CD4-positive, alpha-beta T cell (primary cell): ENCODE data around the gene SSRP1. TPM values are rescaled to one million over a fixed set of nuclear protein-coding genes. Genes with fewer than 3 reads are reported as not detected.
"Not testable (repeated sequence)": the region's sequence is repeated elsewhere in the genome, so short reads cannot be mapped to it uniquely, and the experiment has no call there.

Source experiments
- ATAC-seq: fragments of 200-7000 bp; cut with Tn5 transposase; one replicate; pipeline ENCODE4 v1.10.0; 2022; ENCODE audit warnings: mild to moderate bottlenecking; ENCODE audit not compliant: poor library complexity
- CTCF ChIA-PET: fragments of 350-600 bp; sonication (Branson Sonifier 250); formaldehyde crosslinking; loops from one replicate; lab custom pipeline; 2021; ENCODE audit warnings: antibody characterized with exemption, inconsistent platforms; lab: Charles Lee
- POLR2A ChIA-PET: fragments of 350-600 bp; sonication (Branson Sonifier 250); formaldehyde crosslinking; loops from one replicate; lab custom pipeline; 2021; ENCODE audit warnings: antibody characterized with exemption, inconsistent platforms; lab: Charles Lee
- DNase-seq, 14 experiments: peaks; one replicate each; pipeline ENCODE4 v3.0.0-alpha.2; 2013 to 2020; ENCODE audit warnings: mixed read lengths in 2 of 14
- H3K27ac ChIP-seq, 2 donors: one replicate each; pipeline versions ENCODE4 v1.5.1 to v1.7.0; 2013; ENCODE audit warnings: low read length in 2 of 2, low read depth in 1 of 2, mild to moderate bottlenecking in 1 of 2
- H3K27me3 ChIP-seq, 2 experiments: 1 replicate in 1 of 2; 2 replicates in 1 of 2; pipeline versions ENCODE4 v1.6.1 to v1.7.0; 2013; ENCODE audit warnings: low read length in 2 of 2, control low read depth in 1 of 2, mild to moderate bottlenecking in 1 of 2, moderate library complexity in 1 of 2; ENCODE audit not compliant: insufficient read depth in 2 of 2, control insufficient read depth in 1 of 2
- H3K36me3 ChIP-seq: one replicate; pipeline ENCODE4 v1.6.1; 2013; ENCODE audit warnings: low read length, control low read depth; ENCODE audit not compliant: insufficient read depth
- H3K4me1 ChIP-seq: one replicate; pipeline ENCODE4 v1.6.1; 2013; ENCODE audit warnings: low read length, control low read depth; ENCODE audit not compliant: insufficient read depth
- H3K4me3 ChIP-seq: one replicate; pipeline ENCODE4 v1.5.1; 2013; ENCODE audit warnings: mild to moderate bottlenecking, low read length, moderate library complexity
- H3K9me3 ChIP-seq, 2 experiments: 1 replicate in 1 of 2; 2 replicates in 1 of 2; pipeline versions ENCODE4 v1.6.1 to v1.7.0; 2013; ENCODE audit warnings: low read length in 2 of 2, mild to moderate bottlenecking in 2 of 2, control low read depth in 1 of 2, moderate library complexity in 1 of 2; ENCODE audit not compliant: control insufficient read depth in 1 of 2, insufficient read depth in 1 of 2
- H3K27ac Mint-ChIP-seq: one replicate; pipeline ENCODE4 v1.8.0; 2020; ENCODE audit warnings: mixed read lengths
- H3K27me3 Mint-ChIP-seq: one replicate; pipeline ENCODE4 v1.8.0; 2021; ENCODE audit warnings: mixed read lengths
- H3K36me3 Mint-ChIP-seq: one replicate; pipeline ENCODE4 v1.8.0; 2021; ENCODE audit warnings: low read depth, mixed read lengths
- H3K4me1 Mint-ChIP-seq: one replicate; pipeline ENCODE4 v1.8.0; 2021; ENCODE audit warnings: low read depth, mixed read lengths
- H3K4me3 Mint-ChIP-seq: one replicate; pipeline ENCODE4 v1.8.0; 2020; ENCODE audit warnings: mild to moderate bottlenecking, mixed read lengths
- H3K9me3 Mint-ChIP-seq: one replicate; pipeline ENCODE4 v1.8.0; 2020; ENCODE audit warnings: mixed read lengths
- intact Hi-C, 2 experiments: fragments of 100-400 bp; cut with DNase I in 1 of 2; cut with micrococcal nuclease in 1 of 2; formaldehyde crosslinking; loops; one replicate each; pipeline versions ENCODE4 v1.15.1 to v1.9.0; 2023 to 2025; cut with DNase I, micrococcal nuclease
- total RNA-seq, 174 experiments: library from RNA in 2 of 174; stranded (reverse) in 2 of 174; gene quantifications; one replicate each; pipeline ENCODE4 v1.2.3 and lab custom pipeline; 2021 to 2026
- TF ChIP-seq, protein P1 (sequence below): fragments of 200-600 bp; IDR thresholded peaks from one replicate; pipeline ENCODE4 v1.8.0; 2022; ENCODE audit warnings: antibody characterized with exemption, mild to moderate bottlenecking

Gene SSRP1
- total RNA-seq, 2 experiments from 2014 or later, result 36.7 to 41.2 TPM

DNA sequence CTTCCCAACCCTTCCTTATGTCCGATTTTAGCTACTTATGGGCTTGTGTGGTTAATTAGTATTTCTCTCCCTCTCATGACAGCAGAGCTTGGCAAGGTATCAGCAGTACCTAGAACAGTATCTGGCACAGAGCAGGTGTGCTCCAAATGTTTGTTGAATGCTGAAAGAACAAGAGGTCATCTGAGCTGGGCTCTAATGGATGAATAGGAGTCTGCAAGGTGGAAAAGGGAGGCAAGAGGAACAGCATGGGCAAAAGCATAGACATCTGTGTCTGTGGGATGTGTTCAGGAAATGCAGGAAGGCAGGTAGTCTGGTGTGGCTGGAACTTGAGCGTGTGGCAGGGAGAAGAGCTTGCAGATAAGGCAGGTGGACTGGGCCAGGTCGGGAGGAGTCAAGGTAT, 26.2 kb upstream of the SSRP1 start:
- H3K4me3 Mint-ChIP-seq, result no peak overlapping the region
- H3K27me3 Mint-ChIP-seq, result peaks cover 4% of the 10 kb centered on the region
- ChIA-PET POLR2A (no interaction called here), CTCF (no interaction called here)
- no peaks in the 10 kb centered on the region for H3K9me3 Mint-ChIP-seq
- Histone ChIP-seq H3K4me3 (no peak overlapping the region), H3K36me3 (no peaks in the 10 kb centered on the region), H3K4me1 (no peaks in the 10 kb centered on the region), H3K9me3 (peaks cover 0 to 4% of the 10 kb centered on the region in 2 experiments), H3K27ac (no peak overlapping the region), H3K27me3 (no peaks in the 10 kb centered on the region)
- H3K27ac Mint-ChIP-seq, result no peak overlapping the region
- no peaks in the 10 kb centered on the region for H3K36me3 Mint-ChIP-seq
- DNase-seq (no peak), ATAC-seq (no peak)
- no peaks in the 10 kb centered on the region for H3K4me1 Mint-ChIP-seq
- intact Hi-C loops, result no loop called here
- TF ChIP-seq, protein P1, sequence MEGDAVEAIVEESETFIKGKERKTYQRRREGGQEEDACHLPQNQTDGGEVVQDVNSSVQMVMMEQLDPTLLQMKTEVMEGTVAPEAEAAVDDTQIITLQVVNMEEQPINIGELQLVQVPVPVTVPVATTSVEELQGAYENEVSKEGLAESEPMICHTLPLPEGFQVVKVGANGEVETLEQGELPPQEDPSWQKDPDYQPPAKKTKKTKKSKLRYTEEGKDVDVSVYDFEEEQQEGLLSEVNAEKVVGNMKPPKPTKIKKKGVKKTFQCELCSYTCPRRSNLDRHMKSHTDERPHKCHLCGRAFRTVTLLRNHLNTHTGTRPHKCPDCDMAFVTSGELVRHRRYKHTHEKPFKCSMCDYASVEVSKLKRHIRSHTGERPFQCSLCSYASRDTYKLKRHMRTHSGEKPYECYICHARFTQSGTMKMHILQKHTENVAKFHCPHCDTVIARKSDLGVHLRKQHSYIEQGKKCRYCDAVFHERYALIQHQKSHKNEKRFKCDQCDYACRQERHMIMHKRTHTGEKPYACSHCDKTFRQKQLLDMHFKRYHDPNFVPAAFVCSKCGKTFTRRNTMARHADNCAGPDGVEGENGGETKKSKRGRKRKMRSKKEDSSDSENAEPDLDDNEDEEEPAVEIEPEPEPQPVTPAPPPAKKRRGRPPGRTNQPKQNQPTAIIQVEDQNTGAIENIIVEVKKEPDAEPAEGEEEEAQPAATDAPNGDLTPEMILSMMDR, result no peak

DNA sequence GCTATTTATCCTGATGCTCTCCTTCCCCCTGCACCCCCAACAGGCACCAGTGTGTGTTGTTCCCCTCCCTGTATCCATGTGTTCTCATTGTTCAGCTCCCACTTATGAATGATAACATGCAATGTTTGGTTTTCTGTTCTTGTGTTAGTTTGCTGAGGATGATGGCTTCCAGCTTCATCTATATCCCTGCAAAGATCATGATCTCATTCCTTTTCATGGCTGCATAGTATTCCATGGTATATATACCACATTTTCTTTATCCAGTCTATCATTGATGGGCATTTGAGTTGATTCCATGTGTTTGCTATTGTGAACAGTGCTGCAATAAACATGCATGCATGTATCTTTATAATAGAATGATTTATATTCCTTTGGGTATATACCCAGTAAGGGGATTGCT, 25.7 kb upstream of the SSRP1 start:
- H3K9me3 ChIP-seq, H3K36me3 ChIP-seq, H3K27me3 ChIP-seq, H3K4me1 ChIP-seq, POLR2A ChIA-PET, H3K4me3 ChIP-seq, CTCF ChIA-PET, ATAC-seq, H3K9me3 Mint-ChIP-seq, intact Hi-C loops, H3K27ac Mint-ChIP-seq, H3K4me1 Mint-ChIP-seq, H3K4me3 Mint-ChIP-seq, DNase-seq, H3K27me3 Mint-ChIP-seq, H3K27ac ChIP-seq, H3K36me3 Mint-ChIP-seq: not testable (repeated sequence)

DNA sequence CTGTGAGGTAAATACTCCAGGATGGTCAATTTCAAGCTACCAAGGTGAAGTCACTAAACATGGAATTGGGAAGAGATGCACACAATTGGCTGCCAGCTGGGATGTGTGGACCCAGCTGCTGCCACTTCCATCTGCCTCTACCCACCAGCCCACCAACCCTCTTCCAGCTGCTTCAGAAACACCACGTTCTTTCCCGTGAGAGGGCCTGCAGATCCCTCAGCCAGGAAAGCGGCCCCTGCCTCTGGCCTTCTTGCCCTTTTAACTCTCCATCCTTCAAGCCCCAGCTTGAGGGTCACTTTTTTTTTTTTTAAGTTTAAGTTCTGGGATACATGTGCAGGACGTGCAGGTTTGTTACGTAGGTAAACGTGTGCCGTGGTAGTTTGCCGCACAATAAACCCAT, 25.3 kb upstream of the SSRP1 start:
- no peaks in the 10 kb centered on the region for H3K4me1 ChIP-seq
- no peak overlapping the region for H3K27ac ChIP-seq
- DNase-seq, result no peak
- Mint-ChIP-seq H3K4me3 (no peak overlapping the region), H3K36me3 (no peaks in the 10 kb centered on the region), H3K4me1 (no peaks in the 10 kb centered on the region), H3K27ac (no peak overlapping the region), H3K27me3 (no peaks in the 10 kb centered on the region), H3K9me3 (no peaks in the 10 kb centered on the region)
- ChIA-PET POLR2A (interaction anchor here (0.6 kb wide), 1 partner anchor 156 kb away, joined by 3 read pairs; no protein-coding TSS in a partner anchor), CTCF (no interaction called here)
- intact Hi-C loops, result no loop called here
- TF ChIP-seq, protein P1, result no peak
- no peaks in the 10 kb centered on the region for H3K36me3 ChIP-seq
- no peak for ATAC-seq
- no peak overlapping the region for H3K4me3 ChIP-seq
- no peaks in the 10 kb centered on the region for H3K27me3 ChIP-seq
- H3K9me3 ChIP-seq, result peaks cover 0 to 4% of the 10 kb centered on the region in 2 experiments
